Measurements from ENCODE around the gene ZFP14. TPM values are rescaled to one million over a fixed set of nuclear protein-coding genes. Genes with fewer than 3 reads are reported as not detected.

Gene ZFP14
- total and polyA plus RNA-seq, 4 donors, result 0.43 to 5.1 (median 3.4) TPM

- 40% methylated on average over 10 of the region's 10 CpGs for WGBS
- Histone ChIP-seq H3K36me3 (ENCODE audit: control insufficient read depth in 4 of 4, insufficient read depth in 3 of 4, low read depth in 1 of 4, low read length in 3 of 4) (peaks cover 0 to 2% (median 0%) of the 10 kb centered on the region in 4 donors), H3K9ac (ENCODE audit: low read depth in 1 of 2, low read length in 2 of 2) (no peak overlapping the region), H3K4me3 (ENCODE audit: low read depth in 1 of 3, low read length in 3 of 3) (peak overlapping the region; percentile 81 to 99 (median 89)), H3K4me1 (ENCODE audit: control insufficient read depth in 4 of 4, insufficient read depth in 4 of 4, low read length in 3 of 4) (peaks cover 2 to 17% (median 14%) of the 10 kb centered on the region in 4 donors), H3K9me3 (ENCODE audit: control insufficient read depth in 4 of 4, low read length in 3 of 4) (peaks cover 3 to 11% (median 5%) of the 10 kb centered on the region in 4 donors), H3K27me3 (ENCODE audit: control insufficient read depth in 4 of 4, insufficient read depth in 4 of 4, low read length in 3 of 4) (no peaks in the 10 kb centered on the region), H3K27ac (ENCODE audit: low read depth in 1 of 2, low read length in 2 of 2) (peak overlapping the region; percentile 71 to 91)
- TF ChIP-seq RXRA (IDR thresholded peaks at IDR 0.05), result peak; percentile 47 to 58
- TF ChIP-seq RAD21 (IDR thresholded peaks at IDR 0.05), result peak in 1 of 2 donors; percentile 35
- TF ChIP-seq YY1 (IDR thresholded peaks at IDR 0.05), result peak; percentile 26
- TF ChIP-seq FOXA2 (IDR thresholded peaks at IDR 0.05), result no peak
- TF ChIP-seq REST (IDR thresholded peaks at IDR 0.05), result no peak
- peak; percentile 36 for TF ChIP-seq TAF1 (conservative IDR thresholded peaks at IDR 0.05)
- peak; percentile 85 for TF ChIP-seq SP1 (IDR thresholded peaks at IDR 0.05)
- peak; percentile 67 for TF ChIP-seq HNF4G (IDR thresholded peaks at IDR 0.05)
- peak; percentile 84 to 90 for TF ChIP-seq HNF4A (conservative IDR thresholded peaks at IDR 0.05)
- no peak for TF ChIP-seq ATF3 (IDR thresholded peaks at IDR 0.05)
- DNase-seq (ENCODE audit: low spot score), result no peak
Measured at GRCh38 chr19:36377541-36378178, 1.3 kb downstream of the ZFP14 start.

DNA sequence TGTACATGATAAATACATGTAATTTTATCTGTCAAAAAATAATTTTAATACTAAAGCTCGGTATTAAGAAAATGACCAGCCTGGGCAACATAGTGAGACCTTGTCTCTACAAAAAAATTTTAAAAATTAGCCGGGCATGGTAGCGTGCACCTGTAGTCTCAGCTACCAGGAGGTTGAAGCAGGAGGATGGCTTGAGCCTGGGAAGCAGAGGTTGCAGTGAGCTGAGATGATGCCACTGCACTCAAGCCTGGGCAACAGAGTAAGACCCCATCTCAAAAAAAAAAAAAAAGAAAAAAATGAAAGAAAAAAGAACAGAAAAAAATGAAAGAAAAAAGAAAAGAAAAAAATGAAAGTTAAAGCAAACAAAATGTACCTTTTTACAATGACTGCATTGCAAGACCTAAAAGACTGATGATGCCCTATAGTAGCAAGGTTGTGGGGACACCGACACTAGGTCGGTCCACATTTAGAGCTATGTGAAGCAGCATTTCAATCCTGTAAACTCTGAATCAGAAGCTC lies 5.3 kb downstream of the ZFP14 start:
- H3K27ac ChIP-seq (ENCODE audit: low read depth in 1 of 2, low read length in 2 of 2), result no peak overlapping the region
- H3K9ac ChIP-seq (ENCODE audit: low read depth in 1 of 2, low read length in 2 of 2), result no peak overlapping the region
- 98% methylated on average over 5 of the region's 5 CpGs for WGBS
- H3K9me3 ChIP-seq (ENCODE audit: control insufficient read depth in 4 of 4, low read length in 3 of 4), result peaks cover 9 to 15% (median 12%) of the 10 kb centered on the region in 4 donors
- H3K4me3 ChIP-seq (ENCODE audit: low read depth in 1 of 3, low read length in 3 of 3), result peak overlapping the region in 1 of 3 donors; percentile 17
- H3K4me1 ChIP-seq (ENCODE audit: control insufficient read depth in 4 of 4, insufficient read depth in 4 of 4, low read length in 3 of 4), result peaks cover 2 to 15% (median 14%) of the 10 kb centered on the region in 4 donors
- TF ChIP-seq TAF1 (conservative IDR thresholded peaks at IDR 0.05), result no peak
- no peak for TF ChIP-seq JUND (IDR thresholded peaks at IDR 0.05)
- TF ChIP-seq YY1 (IDR thresholded peaks at IDR 0.05), result no peak
- TF ChIP-seq ATF3 (IDR thresholded peaks at IDR 0.05), result no peak
- no peak for TF ChIP-seq EGR1 (IDR thresholded peaks at IDR 0.05; ENCODE audit: low read depth in 2 of 2)
- TF ChIP-seq GABPA (IDR thresholded peaks at IDR 0.05 in 1 of 2, conservative IDR thresholded peaks at IDR 0.05 in 1 of 2), result no peak
- no peak for TF ChIP-seq RXRA (IDR thresholded peaks at IDR 0.05)
- TF ChIP-seq, protein P1, sequence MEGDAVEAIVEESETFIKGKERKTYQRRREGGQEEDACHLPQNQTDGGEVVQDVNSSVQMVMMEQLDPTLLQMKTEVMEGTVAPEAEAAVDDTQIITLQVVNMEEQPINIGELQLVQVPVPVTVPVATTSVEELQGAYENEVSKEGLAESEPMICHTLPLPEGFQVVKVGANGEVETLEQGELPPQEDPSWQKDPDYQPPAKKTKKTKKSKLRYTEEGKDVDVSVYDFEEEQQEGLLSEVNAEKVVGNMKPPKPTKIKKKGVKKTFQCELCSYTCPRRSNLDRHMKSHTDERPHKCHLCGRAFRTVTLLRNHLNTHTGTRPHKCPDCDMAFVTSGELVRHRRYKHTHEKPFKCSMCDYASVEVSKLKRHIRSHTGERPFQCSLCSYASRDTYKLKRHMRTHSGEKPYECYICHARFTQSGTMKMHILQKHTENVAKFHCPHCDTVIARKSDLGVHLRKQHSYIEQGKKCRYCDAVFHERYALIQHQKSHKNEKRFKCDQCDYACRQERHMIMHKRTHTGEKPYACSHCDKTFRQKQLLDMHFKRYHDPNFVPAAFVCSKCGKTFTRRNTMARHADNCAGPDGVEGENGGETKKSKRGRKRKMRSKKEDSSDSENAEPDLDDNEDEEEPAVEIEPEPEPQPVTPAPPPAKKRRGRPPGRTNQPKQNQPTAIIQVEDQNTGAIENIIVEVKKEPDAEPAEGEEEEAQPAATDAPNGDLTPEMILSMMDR (IDR thresholded peaks at IDR 0.05; ENCODE audit: low read depth, low read length, missing input control), result no peak
- no peak for TF ChIP-seq RAD21 (IDR thresholded peaks at IDR 0.05)
- TF ChIP-seq FOXA2 (IDR thresholded peaks at IDR 0.05), result no peak
- TF ChIP-seq HNF4A (conservative IDR thresholded peaks at IDR 0.05), result no peak
- no peaks in the 10 kb centered on the region for H3K27me3 ChIP-seq (ENCODE audit: control insufficient read depth in 4 of 4, insufficient read depth in 4 of 4, low read length in 3 of 4)
- no peak for DNase-seq (ENCODE audit: low spot score)
- H3K36me3 ChIP-seq (ENCODE audit: control insufficient read depth in 4 of 4, insufficient read depth in 3 of 4, low read depth in 1 of 4, low read length in 3 of 4), result peaks cover 0 to 11% (median under 1%) of the 10 kb centered on the region in 4 donors
